K562 (cell line): ENCODE data around the gene MAP1LC3B2. TPM values are rescaled to one million over a fixed set of nuclear protein-coding genes. Genes with fewer than 3 reads are reported as not detected.

Source experiments
- ATAC-seq: fragments of 200-7000 bp; cut with Tn5 transposase; 3 replicates; pipeline ENCODE4 v1.9.1; 2020; ENCODE audit warnings: moderate library complexity
- BruUV-seq: library from RNA; stranded (reverse); fragments of 400-500 nt; replicated peaks from 2 replicates; lab custom pipeline; 2021; lab: Mats Ljungman, UMichigan
- CTCF ChIA-PET: fragments of 300-600 bp; formaldehyde crosslinking; extraction: SDS; loops from one replicate; lab custom pipeline; 2021; ENCODE audit warnings: low intra/inter-chr PET ratio; lab: Yijun Ruan, JAX
- POLR2A ChIA-PET: fragments of 300-600, 350-650 bp; sonication (Branson Sonifier 250); formaldehyde crosslinking; extraction: SDS; loops from one replicate; lab custom pipeline; 2021; ENCODE audit warnings: antibody characterized with exemption, inconsistent platforms; lab: Yijun Ruan, JAX
- DNase-seq, 4 experiments: peaks; one replicate each; pipeline versions ENCODE4 v3.0.0 to v3.0.0-alpha.2; 2011 to 2018; ENCODE audit warnings: low spot score in 3 of 4, mixed read lengths in 3 of 4; ENCODE audit errors: extremely low read depth in 1 of 4
- FAIRE-seq: peaks from 2 replicates; lab custom pipeline; 2011; peaks lifted over from hg19 to GRCh38; lab: Jason Lieb, UNC
- H2AFZ ChIP-seq: 2 replicates; pipeline ENCODE4 v1.6.0; 2011; ENCODE audit warnings: low read depth, low read length, control low read depth, inconsistent platforms
- H3K27ac ChIP-seq: fragments of 200-600 bp; 3 replicates; pipeline ENCODE4 v1.8.0; 2011; ENCODE audit warnings: low read depth, mild to moderate bottlenecking, control low read depth, inconsistent platforms, low read length, moderate library complexity, mixed read lengths; ENCODE audit errors: extremely low read depth
- H3K27me3 ChIP-seq, 2 experiments: fragments of 300-600 bp in 1 of 2; 2 replicates in 1 of 2; 3 replicates in 1 of 2; pipeline versions ENCODE4 v1.6.0 to v1.8.0; 2011; ENCODE audit warnings: inconsistent platforms in 2 of 2, low read length in 2 of 2, mild to moderate bottlenecking in 1 of 2, mixed read lengths in 1 of 2, moderate library complexity in 1 of 2; ENCODE audit not compliant: control insufficient read depth in 2 of 2, insufficient read depth in 2 of 2
- H3K36me3 ChIP-seq: fragments of 300-600 bp; 3 replicates; pipeline ENCODE4 v1.8.0; 2011; ENCODE audit warnings: mild to moderate bottlenecking, low read length, inconsistent platforms; ENCODE audit not compliant: control insufficient read depth, insufficient read depth
- H3K4me1 ChIP-seq, 2 experiments: fragments of 200-600 bp in 1 of 2; replicated peaks in 1 of 2; 2 replicates in 1 of 2; 3 replicates in 1 of 2; pipeline versions ENCODE4 v1.5.1 to v1.8.0; 2011; ENCODE audit warnings: inconsistent platforms in 2 of 2, low read length in 2 of 2, mild to moderate bottlenecking in 1 of 2, mixed read lengths in 1 of 2, moderate library complexity in 1 of 2; ENCODE audit not compliant: control insufficient read depth in 2 of 2, insufficient read depth in 2 of 2
- H3K4me2 ChIP-seq: 2 replicates; pipeline ENCODE4 v1.6.1; 2011; ENCODE audit warnings: low read length, control low read depth, inconsistent platforms, mixed read lengths; ENCODE audit not compliant: insufficient read depth
- H3K4me3 ChIP-seq: fragments of 200-600 bp; sonication (generic), shearing (Covaris generic); 2 replicates; pipeline ENCODE4 v1.5.1; 2016; ENCODE audit warnings: control low read depth, inconsistent platforms
- H3K79me2 ChIP-seq: fragments of 200-600 bp; 3 replicates; pipeline ENCODE4 v1.8.0; 2011; ENCODE audit warnings: low read length, inconsistent platforms; ENCODE audit not compliant: control insufficient read depth, insufficient read depth
- H3K9ac ChIP-seq, 2 experiments: 2 replicates each; pipeline versions ENCODE4 v1.6.0 to v1.6.1; 2011; ENCODE audit warnings: low read depth in 2 of 2, low read length in 2 of 2, control low read depth in 1 of 2, inconsistent platforms in 1 of 2, mild to moderate bottlenecking in 1 of 2, mixed read lengths in 1 of 2; ENCODE audit not compliant: insufficient read depth in 1 of 2
- H3K9me1 ChIP-seq: one replicate; pipeline ENCODE4 v1.6.0; 2011; ENCODE audit warnings: inconsistent platforms, mild to moderate bottlenecking, low read length, moderate library complexity; ENCODE audit not compliant: control insufficient read depth, insufficient read depth
- H3K9me3 ChIP-seq: replicated peaks from 2 replicates; pipeline ENCODE4 v1.5.1; 2011; ENCODE audit warnings: low read depth, low read length, inconsistent platforms; ENCODE audit not compliant: control insufficient read depth, insufficient read depth
- H4K20me1 ChIP-seq: replicated peaks from 2 replicates; pipeline ENCODE4 v1.6.1; 2011; ENCODE audit warnings: low read length, inconsistent platforms, mixed read lengths; ENCODE audit not compliant: control insufficient read depth, insufficient read depth
- ARNT ChIP-seq, 2 experiments: fragments of 450-650 bp; IDR thresholded peaks; 2 replicates each; pipeline ENCODE4 v1.6.1; 2016; ENCODE audit warnings: mild to moderate bottlenecking in 1 of 2
- BACH1 ChIP-seq: fragments of 200-800 bp; sonication (Bioruptor generic); IDR thresholded peaks from 2 replicates; pipeline ENCODE4 v1.6.1; 2016; ENCODE audit warnings: missing genetic modification characterization, missing compliant biosample characterization
- FOS ChIP-seq: IDR thresholded peaks from 3 replicates; pipeline ENCODE4 v1.6.1; 2011; ENCODE audit not compliant: insufficient read length; ENCODE audit errors: extremely low read depth
- GTF2B ChIP-seq: IDR thresholded peaks from 2 replicates; pipeline ENCODE4 v1.6.1; 2011; ENCODE audit not compliant: insufficient read length; ENCODE audit errors: extremely low read depth
- HDAC8 ChIP-seq: fragments of 450-650 bp; IDR thresholded peaks from 2 replicates; pipeline ENCODE4 v1.6.1; 2016; ENCODE audit warnings: mild to moderate bottlenecking, missing genetic modification characterization, moderate library complexity, missing compliant biosample characterization
- HMBOX1 ChIP-seq: sonication (generic); IDR thresholded peaks from 2 replicates; pipeline ENCODE4 v1.6.1; 2016
- HNRNPLL ChIP-seq: fragments of 200-400 bp; formaldehyde crosslinking; IDR thresholded peaks from 2 replicates; pipeline ENCODE4 v1.6.1; 2017; ENCODE audit warnings: low read length, low read depth, mild to moderate bottlenecking; ENCODE audit not compliant: poor library complexity, severe bottlenecking
- HNRNPUL1 ChIP-seq: fragments of 200-400 bp; formaldehyde crosslinking; IDR thresholded peaks from 2 replicates; pipeline ENCODE4 v1.6.1; 2017; ENCODE audit warnings: low read length
- JUND ChIP-seq, 2 experiments: IDR thresholded peaks; 2 replicates in 1 of 2; 3 replicates in 1 of 2; pipeline ENCODE4 v1.6.1; 2011; ENCODE audit warnings: borderline replicate concordance in 2 of 2, low read depth in 2 of 2, low read length in 2 of 2, improper control_type of control experiment in 1 of 2, missing biosample characterization in 1 of 2, missing genetic modification characterization in 1 of 2, missing genetic modification reagents in 1 of 2
- MNT ChIP-seq, 2 experiments: fragments of 450-650 bp; conservative IDR thresholded peaks; 2 replicates each; pipeline ENCODE4 v1.6.1; 2017; ENCODE audit warnings: mild to moderate bottlenecking in 2 of 2, moderate library complexity in 2 of 2
- MTA1 ChIP-seq: fragments of 450-650 bp; IDR thresholded peaks from 2 replicates; pipeline ENCODE4 v1.6.1; 2017; ENCODE audit warnings: borderline replicate concordance
- NCOR1 ChIP-seq: fragments of 450-650 bp; IDR thresholded peaks from 2 replicates; pipeline ENCODE4 v1.6.1; 2016; ENCODE audit warnings: mild to moderate bottlenecking, moderate library complexity
- NFATC3 ChIP-seq: fragments of 450-650 bp; IDR thresholded peaks from 2 replicates; pipeline ENCODE4 v1.6.1; 2017; ENCODE audit warnings: mild to moderate bottlenecking
- POLR2A ChIP-seq: fragments of 450-650 bp; conservative IDR thresholded peaks from 2 replicates; pipeline ENCODE4 v1.6.1; 2016
- PYGO2 ChIP-seq: fragments of 450-650 bp; IDR thresholded peaks from 2 replicates; pipeline ENCODE4 v1.6.1; 2016; ENCODE audit warnings: mild to moderate bottlenecking, missing genetic modification characterization, moderate library complexity, missing compliant biosample characterization
- RB1 ChIP-seq: fragments of 450-650 bp; IDR thresholded peaks from 2 replicates; pipeline ENCODE4 v1.6.1; 2017; ENCODE audit warnings: low read depth, mild to moderate bottlenecking
- RBBP5 ChIP-seq: fragments of 200-600 bp; sonication (generic); IDR thresholded peaks from 2 replicates; pipeline ENCODE4 v1.6.1; 2012; ENCODE audit warnings: borderline replicate concordance, mild to moderate bottlenecking, low read length, control low read depth, inconsistent platforms; ENCODE audit not compliant: insufficient read depth, poor library complexity, severe bottlenecking
- RUNX1 ChIP-seq: sonication (generic); IDR thresholded peaks from 2 replicates; pipeline ENCODE4 v1.6.1; 2016; ENCODE audit warnings: antibody characterized with exemption, low read depth
- ZBED1 ChIP-seq: IDR thresholded peaks from 2 replicates; pipeline ENCODE4 v1.6.1; 2014
- ZNF764 ChIP-seq: fragments of 250-450 bp; sonication (Bioruptor Pico); IDR thresholded peaks from 2 replicates; pipeline ENCODE4 v1.4.0; 2020; ENCODE audit warnings: low read depth, mild to moderate bottlenecking, moderate library complexity
- WGBS: fragments of 100-300 bp; shearing (Covaris generic); methylation state at CpG from one replicate; pipeline ENCODE4 v1.1.6; 2016; ENCODE audit warnings: low coverage, mixed read lengths; ENCODE audit not compliant: insufficient coverage; ENCODE audit errors: missing lambda C conversion rate; 5-methylcytosine and 5-hydroxymethylcytosine counted together
- in situ Hi-C: fragments of 300-500 bp; cut with MboI; formaldehyde crosslinking; loops from 4 replicates; pipeline ENCODE4 v1.15.0; 2018; ENCODE audit warnings: inconsistent platforms, mixed read lengths
- intact Hi-C: fragments of 100-400 bp; cut with micrococcal nuclease; formaldehyde crosslinking; loops from 2 replicates; pipeline ENCODE4 v1.14.2; 2022
- polyA plus RNA-seq, 8 experiments: library from polyadenylated mRNA; depleted of rRNA in 4 of 8; stranded (reverse) in 5 of 8; unstranded in 3 of 8; fragments of >200 nt; fragmentation: Nextera tagmentation in 2 of 8; fragmentation: Illumina TruSeq in 1 of 8; extraction: Ambion mirVana in 2 of 8; extraction: Trizol in 1 of 8; gene quantifications; 2 replicates each; pipeline versions ENCODE4 v1.2.1 to v1.2.3, GENCODE V29; 2011 to 2014; ENCODE audit warnings: inconsistent platforms in 1 of 8, missing spikeins in 1 of 8
- total RNA-seq, 7 experiments: library from RNA; depleted of rRNA in 6 of 7; stranded (reverse); fragments of >200 nt in 6 of 7; fragmentation: Illumina TruSeq in 2 of 7; extraction: Trizol in 2 of 7; gene quantifications; 2 replicates each; pipeline versions ENCODE4 v1.2.1 to v1.2.3, GENCODE V29; 2011 to 2021; ENCODE audit warnings: low replicate concordance in 1 of 7

MAP1LC3B2 gene
- total and polyA plus RNA-seq, 9 of the 15 experiments (the other 6 are each of a cell fraction or from before 2014, with no cell fraction given), result 0.53 to 2.8 (median 0.76) TPM; not detected in 2

- no peak for TF ChIP-seq PYGO2 (tag)
- TF ChIP-seq ZNF764, result no peak
Observed at GRCh38 chr12:116544656-116545055, 14.5 kb upstream of the MAP1LC3B2 start (continued).

- ChIA-PET CTCF (no interaction called here), POLR2A (interaction anchor here (1.1 to 5.8 kb wide), 2 partner anchors 13 to 22 kb away, joined by 4 to 40 read pairs; partner anchors contain the start of gene MAP1LC3B2)
- intact Hi-C loops, result no loop called here
- H2AFZ ChIP-seq, result 0 out of 2 replicates have a peak overlapping the region, but pooled peaks have one; percentile 9
- peaks cover 29 to 38% of the 10 kb centered on the region in 2 experiments for H3K4me1 ChIP-seq
- FAIRE-seq, result no peak
- H3K27ac ChIP-seq, result no peak overlapping the region
- H3K79me2 ChIP-seq, result no peaks in the 10 kb centered on the region
- H3K4me3 ChIP-seq, result no peak overlapping the region
- DNase-seq, result no peak
- H3K27me3 ChIP-seq, result no peaks in the 10 kb centered on the region
- BruUV-seq, result no TSS peak
- H3K36me3 ChIP-seq, result no peaks in the 10 kb centered on the region
- in situ Hi-C loops, result no loop called here
- TF ChIP-seq POLR2A, result no peak
- TF ChIP-seq RB1, result no peak
- no peak for TF ChIP-seq MTA1
- no peak for TF ChIP-seq RBBP5
- TF ChIP-seq GTF2B, result no peak
- no peak for TF ChIP-seq NCOR1
- TF ChIP-seq ARNT (IDR thresholded peaks at IDR 0.05), result no peak
- TF ChIP-seq HDAC8 (tag), result no peak
- TF ChIP-seq ZBED1, result no peak
- TF ChIP-seq RUNX1, result no peak
- no peak for TF ChIP-seq BACH1
- no peak for TF ChIP-seq HNRNPUL1
- TF ChIP-seq JUND (IDR thresholded peaks at IDR 0.05; ENCODE audit: borderline replicate concordance, low read depth, low read length), result no peak
- TF ChIP-seq JUND (tag; IDR thresholded peaks at IDR 0.05; ENCODE audit: borderline replicate concordance, low read depth, low read length), result no peak
- no peak for TF ChIP-seq MNT (conservative IDR thresholded peaks at IDR 0.05)
- TF ChIP-seq HMBOX1, result no peak
- TF ChIP-seq HNRNPLL, result no peak
- TF ChIP-seq FOS, result no peak
- no peak for TF ChIP-seq NFATC3
- WGBS, result 58% methylated on average over 6 of the region's 6 CpGs
- no peaks in the 10 kb centered on the region for H3K9me1 ChIP-seq
- no peak overlapping the region for H3K4me2 ChIP-seq
- ATAC-seq, result no peak
- no peak overlapping the region; a peak in 1 of 4 replicates for H3K9ac ChIP-seq
- no peaks in the 10 kb centered on the region for H4K20me1 ChIP-seq
- no peaks in the 10 kb centered on the region for H3K9me3 ChIP-seq
Observed at GRCh38 chr12:116545144-116545543, 14.0 kb upstream of the MAP1LC3B2 start.
